AG09309 (cell line): ENCODE measurements around the gene PPP2CA.

Experiments
- DNase-seq: peaks from one replicate; pipeline ENCODE4 v3.0.0-alpha.2; 2010; ENCODE audit warnings: low read depth
- H3K4me3 ChIP-seq: 2 replicates; pipeline ENCODE4 v1.5.1; 2011; ENCODE audit warnings: mild to moderate bottlenecking, low read depth, low read length, moderate library complexity; ENCODE audit not compliant: control insufficient read depth
- TF ChIP-seq, protein P1 (sequence below): IDR thresholded peaks from 2 replicates; pipeline ENCODE4 v1.5.1; 2011; ENCODE audit warnings: mild to moderate bottlenecking, low read depth, low read length, inconsistent platforms; ENCODE audit not compliant: insufficient read depth, control insufficient read depth; ENCODE audit errors: missing control alignments

PPP2CA gene

DNA sequence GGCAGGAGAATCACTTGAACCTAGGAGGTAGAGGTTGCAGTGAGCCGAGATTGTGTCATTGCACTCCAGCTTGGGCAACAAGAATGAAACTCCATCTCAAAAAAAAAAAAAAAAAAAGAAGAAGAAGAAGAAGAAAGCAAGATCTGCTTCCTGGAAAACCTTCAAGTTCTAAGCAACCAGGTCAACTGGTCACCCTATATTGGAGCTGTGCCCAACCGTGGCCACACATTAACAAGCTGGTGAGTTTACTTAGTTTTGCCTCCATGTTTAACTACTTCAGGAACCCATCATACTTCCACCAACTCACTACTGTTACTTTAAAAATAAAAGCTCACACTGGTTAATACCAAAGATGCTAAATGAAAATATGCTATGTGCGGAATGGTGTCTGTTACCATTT, 36.8 kb downstream of the PPP2CA start:
- TF ChIP-seq, protein P1, sequence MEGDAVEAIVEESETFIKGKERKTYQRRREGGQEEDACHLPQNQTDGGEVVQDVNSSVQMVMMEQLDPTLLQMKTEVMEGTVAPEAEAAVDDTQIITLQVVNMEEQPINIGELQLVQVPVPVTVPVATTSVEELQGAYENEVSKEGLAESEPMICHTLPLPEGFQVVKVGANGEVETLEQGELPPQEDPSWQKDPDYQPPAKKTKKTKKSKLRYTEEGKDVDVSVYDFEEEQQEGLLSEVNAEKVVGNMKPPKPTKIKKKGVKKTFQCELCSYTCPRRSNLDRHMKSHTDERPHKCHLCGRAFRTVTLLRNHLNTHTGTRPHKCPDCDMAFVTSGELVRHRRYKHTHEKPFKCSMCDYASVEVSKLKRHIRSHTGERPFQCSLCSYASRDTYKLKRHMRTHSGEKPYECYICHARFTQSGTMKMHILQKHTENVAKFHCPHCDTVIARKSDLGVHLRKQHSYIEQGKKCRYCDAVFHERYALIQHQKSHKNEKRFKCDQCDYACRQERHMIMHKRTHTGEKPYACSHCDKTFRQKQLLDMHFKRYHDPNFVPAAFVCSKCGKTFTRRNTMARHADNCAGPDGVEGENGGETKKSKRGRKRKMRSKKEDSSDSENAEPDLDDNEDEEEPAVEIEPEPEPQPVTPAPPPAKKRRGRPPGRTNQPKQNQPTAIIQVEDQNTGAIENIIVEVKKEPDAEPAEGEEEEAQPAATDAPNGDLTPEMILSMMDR: no peak
- H3K4me3 ChIP-seq: no peak overlapping the region
- no peak for DNase-seq

DNA sequence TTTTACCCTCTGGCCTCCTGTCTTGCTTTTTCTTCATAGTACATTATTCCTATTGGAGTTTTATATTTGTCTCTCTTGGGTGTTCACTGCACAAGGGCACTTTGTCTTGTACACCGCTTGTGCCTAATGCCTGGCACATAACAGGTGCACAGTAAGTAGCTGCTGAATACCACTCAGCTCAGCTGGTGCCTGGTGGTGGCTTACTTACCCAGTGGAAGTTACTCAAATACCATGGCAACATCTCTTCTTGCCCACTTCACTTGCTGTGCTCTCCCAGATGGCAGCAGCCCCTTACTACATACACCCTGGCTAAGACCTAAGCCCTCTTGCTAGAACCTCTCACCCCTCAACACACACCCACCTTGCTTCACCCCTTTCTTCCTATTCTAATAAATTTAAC, 37.8 kb downstream of the PPP2CA start:
- no peak overlapping the region for H3K4me3 ChIP-seq
- TF ChIP-seq, protein P1: no peak

DNA sequence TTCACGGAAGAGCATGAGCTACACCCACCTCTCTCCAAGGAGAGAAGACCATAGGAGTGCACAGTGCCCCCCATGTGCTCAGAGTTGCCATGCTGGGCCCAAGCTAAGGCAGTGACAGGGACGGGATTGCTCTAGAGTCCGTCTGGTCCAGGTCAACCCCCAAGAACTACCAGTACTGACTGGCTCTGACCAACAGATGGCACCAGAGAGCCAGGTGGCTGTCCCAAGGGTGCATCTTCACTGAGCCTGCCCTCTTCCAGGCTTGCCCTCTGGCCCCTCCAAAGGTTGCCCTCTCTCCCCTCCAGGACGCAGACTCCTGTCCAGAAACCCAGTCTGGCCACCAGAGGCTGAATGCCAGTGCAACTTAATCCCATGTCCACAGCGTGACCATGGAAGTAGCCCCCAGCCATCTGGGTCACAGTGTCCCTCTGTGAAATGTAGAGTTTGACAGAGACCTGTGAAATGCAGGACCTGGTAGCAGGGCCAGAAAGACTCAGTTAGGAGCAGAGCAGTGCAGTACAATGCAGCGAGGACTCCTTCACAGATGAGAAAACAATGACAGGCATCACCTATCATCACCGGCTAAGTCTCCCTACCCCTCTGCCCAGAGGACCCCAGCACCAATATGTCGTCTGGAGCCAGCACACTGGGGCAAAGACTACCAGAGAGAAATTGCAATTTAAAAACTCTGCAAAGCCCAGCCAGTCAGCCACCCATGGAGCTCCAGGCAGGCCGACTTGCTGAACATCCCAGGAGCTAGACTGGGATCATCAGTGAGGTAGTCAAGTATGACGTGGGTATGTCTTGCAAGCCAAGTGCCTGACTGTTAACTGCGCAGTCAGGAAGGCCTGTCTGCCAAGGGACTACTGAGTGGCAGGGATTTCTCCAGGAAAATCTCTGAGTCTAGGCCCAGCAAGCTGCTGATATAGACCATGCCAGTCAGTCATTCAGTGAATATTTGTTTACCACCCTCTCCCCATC, 41.4 kb downstream of the PPP2CA start:
- H3K4me3 ChIP-seq: no peak overlapping the region
- no peak for DNase-seq

More for the DNA sequence above, 37.8 kb downstream of the PPP2CA start:
- no peak for DNase-seq

DNA sequence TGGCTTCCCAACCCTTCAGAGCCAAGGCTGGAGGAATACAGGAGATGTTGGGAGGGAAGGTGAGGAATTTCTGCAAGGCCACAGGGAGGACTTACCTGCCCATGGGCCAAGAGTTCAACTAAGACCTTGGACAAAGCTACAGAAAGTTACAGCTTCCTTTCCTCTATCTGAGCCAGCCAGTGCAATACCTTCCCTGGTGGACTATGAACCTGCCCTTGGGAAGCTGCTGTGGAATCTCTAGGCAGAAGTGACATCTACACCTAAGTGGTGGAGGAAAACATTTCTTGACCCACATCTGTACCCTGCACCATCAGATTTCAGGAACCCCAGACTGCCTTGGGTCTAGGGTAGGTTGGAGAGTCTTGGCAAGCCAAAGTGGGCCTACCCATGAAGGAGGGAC, 42.4 kb downstream of the PPP2CA start:
- H3K4me3 ChIP-seq: no peak overlapping the region
- no peak for DNase-seq
- TF ChIP-seq, protein P1: no peak

More for the DNA sequence above, 41.4 kb downstream of the PPP2CA start:
- TF ChIP-seq, protein P1: peak; percentile 98

DNA sequence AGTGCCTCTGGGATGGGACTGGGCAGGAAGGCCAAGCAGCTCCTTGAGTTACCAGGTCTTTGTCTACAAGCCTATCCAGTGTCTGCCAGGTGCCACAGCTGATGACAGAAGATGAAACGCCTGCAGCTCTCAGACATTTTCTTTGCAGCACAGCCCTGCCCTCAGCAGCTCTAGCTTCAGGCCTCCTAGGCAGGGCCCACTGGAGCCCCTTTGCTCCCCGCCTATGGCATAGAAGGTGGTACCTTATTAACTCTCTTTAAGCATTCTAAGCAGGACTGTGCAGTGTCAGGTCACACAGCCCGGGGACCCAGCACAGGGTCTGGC, 47.8 kb downstream of the PPP2CA start:
- no peak overlapping the region for H3K4me3 ChIP-seq
- DNase-seq: no peak
- TF ChIP-seq, protein P1: no peak

DNA sequence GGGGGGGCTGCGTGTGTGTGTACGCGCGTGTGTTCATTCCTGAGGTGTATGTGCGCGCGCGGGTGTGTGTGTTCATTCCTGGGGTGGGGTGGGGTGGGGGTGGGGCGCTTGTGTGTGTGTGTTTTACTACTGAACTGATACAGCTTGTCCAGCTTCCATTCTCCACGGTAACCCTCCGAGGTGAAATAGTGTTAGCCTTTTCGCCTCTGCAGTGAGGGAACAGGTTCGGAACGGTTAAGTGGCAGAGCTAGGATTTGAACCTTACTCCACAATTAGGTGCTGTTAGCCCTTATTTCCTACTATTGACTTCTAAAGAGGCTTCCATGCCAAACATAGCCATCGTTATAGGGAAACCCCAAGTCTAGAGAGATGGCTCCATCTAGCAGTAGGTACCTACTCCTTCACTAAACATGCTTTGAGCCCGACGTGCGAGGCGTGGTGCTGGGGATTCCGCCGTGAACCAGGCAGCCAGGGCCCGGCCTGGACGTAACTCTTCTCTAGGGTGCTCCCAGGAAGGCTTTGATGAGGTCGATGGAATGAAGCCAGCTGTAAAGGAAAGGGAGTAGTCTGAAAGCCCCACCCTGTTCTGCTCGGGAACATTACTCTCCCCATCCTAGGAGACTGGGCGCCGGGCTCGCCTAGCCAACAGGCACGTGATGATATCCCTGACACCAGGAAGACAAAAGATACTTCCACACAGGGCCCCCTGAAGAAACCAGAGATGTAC, 48.3 kb downstream of the PPP2CA start:
- no peak for DNase-seq
- peak overlapping the region; percentile 88 for H3K4me3 ChIP-seq
- TF ChIP-seq, protein P1: no peak
